Measurements from ENCODE around the gene SLC26A8. TPM values are rescaled to one million over a fixed set of nuclear protein-coding genes. Genes with fewer than 3 reads are reported as not detected.

The SLC26A8 gene, protein sequence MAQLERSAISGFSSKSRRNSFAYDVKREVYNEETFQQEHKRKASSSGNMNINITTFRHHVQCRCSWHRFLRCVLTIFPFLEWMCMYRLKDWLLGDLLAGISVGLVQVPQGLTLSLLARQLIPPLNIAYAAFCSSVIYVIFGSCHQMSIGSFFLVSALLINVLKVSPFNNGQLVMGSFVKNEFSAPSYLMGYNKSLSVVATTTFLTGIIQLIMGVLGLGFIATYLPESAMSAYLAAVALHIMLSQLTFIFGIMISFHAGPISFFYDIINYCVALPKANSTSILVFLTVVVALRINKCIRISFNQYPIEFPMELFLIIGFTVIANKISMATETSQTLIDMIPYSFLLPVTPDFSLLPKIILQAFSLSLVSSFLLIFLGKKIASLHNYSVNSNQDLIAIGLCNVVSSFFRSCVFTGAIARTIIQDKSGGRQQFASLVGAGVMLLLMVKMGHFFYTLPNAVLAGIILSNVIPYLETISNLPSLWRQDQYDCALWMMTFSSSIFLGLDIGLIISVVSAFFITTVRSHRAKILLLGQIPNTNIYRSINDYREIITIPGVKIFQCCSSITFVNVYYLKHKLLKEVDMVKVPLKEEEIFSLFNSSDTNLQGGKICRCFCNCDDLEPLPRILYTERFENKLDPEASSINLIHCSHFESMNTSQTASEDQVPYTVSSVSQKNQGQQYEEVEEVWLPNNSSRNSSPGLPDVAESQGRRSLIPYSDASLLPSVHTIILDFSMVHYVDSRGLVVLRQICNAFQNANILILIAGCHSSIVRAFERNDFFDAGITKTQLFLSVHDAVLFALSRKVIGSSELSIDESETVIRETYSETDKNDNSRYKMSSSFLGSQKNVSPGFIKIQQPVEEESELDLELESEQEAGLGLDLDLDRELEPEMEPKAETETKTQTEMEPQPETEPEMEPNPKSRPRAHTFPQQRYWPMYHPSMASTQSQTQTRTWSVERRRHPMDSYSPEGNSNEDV
- polyA plus RNA-seq: under 1 TPM in 2 of 3 donors, not detected in 1; 0.05 to 0.43 TPM

DNA sequence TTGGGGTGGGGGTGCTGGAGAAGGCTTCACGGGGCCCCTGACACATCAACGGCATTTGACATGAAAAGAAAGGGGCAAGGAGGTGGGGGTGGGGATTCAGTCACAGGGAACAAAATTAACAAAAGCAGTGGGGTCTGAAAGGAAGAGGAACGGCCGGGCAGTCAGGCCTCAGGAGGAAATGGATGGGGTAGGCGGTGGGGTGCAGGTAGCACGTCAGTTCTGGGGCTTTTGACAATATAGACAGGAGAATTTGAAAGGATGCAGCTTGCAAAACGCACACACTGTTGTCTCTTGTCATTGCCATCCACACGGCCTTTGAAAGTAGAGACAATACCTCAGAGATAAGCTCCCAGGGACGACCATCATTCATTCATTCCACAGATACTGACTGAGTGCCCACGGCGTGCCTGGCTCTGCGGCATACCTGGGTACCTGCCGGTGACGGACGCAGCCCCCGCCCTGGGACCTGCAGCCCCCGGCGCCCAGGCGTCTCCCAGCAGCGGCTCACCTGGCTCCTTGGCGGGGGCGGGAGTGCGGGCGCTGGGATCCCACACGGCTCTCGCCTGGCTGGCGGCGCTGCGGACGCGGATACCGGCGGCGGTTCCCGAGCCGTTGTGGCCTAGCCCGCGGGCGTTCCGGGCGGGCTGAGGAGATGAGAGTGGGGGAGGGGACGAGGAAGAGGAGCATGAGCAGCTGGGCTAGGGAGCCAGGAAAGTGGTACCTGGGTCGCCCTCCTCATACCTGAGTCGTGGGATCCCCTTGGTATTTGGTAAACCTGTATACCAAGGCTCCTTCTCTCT, at the start of gene SLC26A8:
TSS of gene SLC26A8 (minus strand) at position 646 of the 800 bp plus-strand sequence. CDS start 4,934 bp downstream, outside the sequence.
- peak within 1 kb of the TSS; percentile 28 for H3K27ac ChIP-seq (ENCODE audit: low read depth, low read length)
- 24 to 29% (median 25%) methylated on average over 38 to 44 of the region's 44 CpGs for WGBS, 3 donors

DNA sequence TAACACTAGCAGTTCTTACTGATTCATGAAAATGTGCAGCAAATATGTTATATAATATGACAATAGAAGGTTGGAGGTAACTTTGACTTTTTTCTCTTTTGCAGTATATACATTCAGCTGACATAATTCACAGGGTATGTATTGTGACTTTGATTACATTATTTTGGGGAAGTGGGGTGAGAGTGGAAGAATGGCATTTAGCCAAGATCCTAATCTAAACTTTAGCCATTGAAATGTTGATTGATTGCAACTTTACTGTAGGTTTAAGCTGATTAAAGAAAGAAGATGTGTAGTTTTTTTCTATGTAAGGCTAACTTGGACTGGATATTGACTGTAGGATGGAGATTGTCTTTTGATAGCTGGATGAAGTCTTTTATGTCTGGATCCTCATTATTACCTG, 49.1 kb upstream of the SLC26A8 start:
- no peak overlapping the region for H3K27ac ChIP-seq (ENCODE audit: low read depth, low read length)

GRCh38 chr6:36072681-36073080, 48.2 kb upstream of the SLC26A8 start:
- WGBS, 3 donors: 88 to 95% (median 91%) methylated on average over 4 of the region's 4 CpGs

DNA sequence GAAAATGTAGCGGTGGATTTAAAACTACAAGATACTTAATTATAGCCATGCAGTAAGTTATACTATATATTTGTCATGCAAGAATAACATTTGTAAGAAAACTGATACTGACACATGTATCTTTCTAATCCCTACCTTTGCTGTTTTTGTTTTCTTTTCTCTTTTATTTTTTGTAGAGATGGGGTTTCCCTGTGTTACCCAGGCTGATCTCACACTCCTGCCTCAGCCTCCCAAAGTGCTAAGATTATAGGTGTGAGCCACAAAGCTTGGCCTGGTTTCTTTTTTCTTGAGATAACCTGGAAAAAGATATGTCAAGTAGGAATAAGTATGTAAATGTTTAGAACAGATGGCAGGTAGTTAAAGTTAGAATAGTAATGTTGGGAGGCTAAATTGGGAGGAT, 47.3 kb upstream of the SLC26A8 start:
- no peak overlapping the region for H3K27ac ChIP-seq (ENCODE audit: low read depth, low read length)
- 96 to 100% (median 100%) methylated on average over 1 of the region's 1 CpG for WGBS, 3 donors

More at GRCh38 chr6:36072681-36073080, 48.2 kb upstream of the SLC26A8 start:
- no peak overlapping the region for H3K27ac ChIP-seq (ENCODE audit: low read depth, low read length)

DNA sequence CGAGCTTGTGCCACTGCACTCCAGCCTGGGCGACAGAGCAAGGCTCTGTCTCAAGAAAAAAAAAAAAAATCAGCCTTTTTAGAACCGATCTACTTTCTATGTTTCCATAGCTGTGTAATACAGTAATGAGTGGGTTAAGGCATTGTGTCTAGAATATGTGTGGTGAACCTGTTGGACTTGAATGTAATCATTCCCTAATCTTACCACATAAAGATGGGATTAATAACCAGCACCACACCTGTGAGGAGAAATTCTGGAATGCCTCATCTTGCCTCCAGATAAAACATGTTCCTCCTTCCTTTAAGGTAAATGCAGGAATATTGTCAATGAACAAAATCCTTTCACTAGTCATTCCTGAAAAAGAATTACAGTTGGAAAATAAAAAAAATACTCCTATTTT, 46.8 kb upstream of the SLC26A8 start:
- 88 to 93% (median 93%) methylated on average over 3 of the region's 3 CpGs for WGBS, 3 donors
- no peak overlapping the region for H3K27ac ChIP-seq (ENCODE audit: low read depth, low read length)

GRCh38 chr6:36070252-36070651, 45.8 kb upstream of the SLC26A8 start:
- WGBS, 3 donors: 54 to 83% (median 82%) methylated on average over 3 of the region's 3 CpGs
- no peak overlapping the region for H3K27ac ChIP-seq (ENCODE audit: low read depth, low read length)

- WGBS, 3 donors: 30 to 49% (median 46%) methylated on average over 1 of the region's 1 CpG
- no peak overlapping the region for H3K27ac ChIP-seq (ENCODE audit: low read depth, low read length)
Measured at GRCh38 chr6:36069573-36069972, 45.1 kb upstream of the SLC26A8 start.

DNA sequence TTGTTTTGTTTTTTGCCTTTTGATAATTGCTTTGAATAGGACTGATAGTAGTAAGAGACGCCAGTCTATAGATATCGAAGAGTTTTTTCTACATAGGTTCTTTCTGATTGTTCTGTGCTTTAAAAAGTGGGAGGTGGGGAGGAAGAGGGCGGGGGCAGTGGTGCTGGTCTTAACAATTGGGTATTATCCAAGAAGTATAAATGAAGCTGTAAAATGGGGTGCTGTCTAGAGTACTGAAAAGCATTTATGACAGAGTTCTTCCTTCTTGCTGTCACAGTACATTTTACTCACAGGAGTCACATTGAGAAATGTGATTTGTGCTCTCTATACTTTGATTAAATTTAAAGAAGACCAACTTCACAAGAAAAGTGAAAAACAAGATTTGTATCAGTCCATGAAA, 44.1 kb upstream of the SLC26A8 start:
- 68 to 84% (median 81%) methylated on average over 3 of the region's 3 CpGs for WGBS, 3 donors
- no peak overlapping the region for H3K27ac ChIP-seq (ENCODE audit: low read depth, low read length)

DNA sequence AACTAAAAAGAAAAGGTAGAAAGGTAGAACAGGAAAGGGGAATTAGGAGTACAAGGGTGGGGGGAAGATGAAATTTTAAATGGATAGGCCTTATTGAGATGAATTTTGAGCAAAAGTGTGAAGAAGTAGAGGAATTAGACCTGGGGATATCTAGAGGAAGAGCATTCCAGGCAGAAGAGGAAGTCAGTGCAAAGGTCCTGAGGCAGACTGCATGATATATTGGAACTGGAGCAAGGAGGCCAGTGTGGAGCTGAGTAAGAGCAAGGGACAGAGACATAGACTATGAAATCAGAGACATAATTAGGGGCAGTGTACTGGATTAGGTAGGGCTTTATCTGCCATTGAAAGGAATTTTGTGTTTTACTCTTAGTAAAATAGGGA, 43.6 kb upstream of the SLC26A8 start:
- H3K27ac ChIP-seq (ENCODE audit: low read depth, low read length): no peak overlapping the region

DNA sequence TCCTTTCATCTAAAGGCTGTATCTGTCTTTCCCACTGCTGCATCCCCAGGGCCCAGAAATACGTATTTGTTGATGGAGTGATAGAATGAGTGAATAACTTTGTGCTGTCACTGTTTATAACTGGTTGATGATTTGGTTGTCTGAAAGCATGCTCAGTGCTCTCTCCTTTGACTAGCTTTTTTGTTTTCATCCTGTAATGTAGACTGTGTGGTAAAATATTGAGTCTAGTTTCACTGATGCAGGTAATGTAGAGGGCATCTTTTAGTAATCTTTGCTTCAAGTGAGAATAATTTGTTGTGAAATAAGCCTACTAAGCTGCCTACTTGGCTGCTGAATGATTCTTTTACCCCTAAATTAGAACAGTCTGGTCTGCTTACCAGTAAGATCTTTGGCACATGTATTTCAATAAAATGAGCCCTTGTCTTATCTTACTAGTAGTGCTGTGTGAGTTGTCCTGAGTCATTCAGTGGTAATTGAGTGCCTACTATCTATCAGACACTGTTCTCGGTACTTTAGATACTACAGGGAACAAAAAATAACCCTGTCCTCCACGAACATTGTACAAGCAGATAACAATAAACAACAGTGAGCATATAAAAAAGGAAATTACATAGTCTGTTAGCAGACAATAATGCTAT, 43.1 kb upstream of the SLC26A8 start:
- 50 to 76% (median 68%) methylated on average over 3 of the region's 3 CpGs for WGBS, 3 donors
- H3K27ac ChIP-seq (ENCODE audit: low read depth, low read length): no peak overlapping the region

GRCh38 chr6:36066817-36067216, 42.4 kb upstream of the SLC26A8 start:
- 42 to 89% (median 87%) methylated on average over 2 of the region's 2 CpGs for WGBS, 3 donors
- no peak overlapping the region for H3K27ac ChIP-seq (ENCODE audit: low read depth, low read length)

GRCh38 chr6:36065916-36066315, 41.5 kb upstream of the SLC26A8 start:
- H3K27ac ChIP-seq (ENCODE audit: low read depth, low read length): no peak overlapping the region

DNA sequence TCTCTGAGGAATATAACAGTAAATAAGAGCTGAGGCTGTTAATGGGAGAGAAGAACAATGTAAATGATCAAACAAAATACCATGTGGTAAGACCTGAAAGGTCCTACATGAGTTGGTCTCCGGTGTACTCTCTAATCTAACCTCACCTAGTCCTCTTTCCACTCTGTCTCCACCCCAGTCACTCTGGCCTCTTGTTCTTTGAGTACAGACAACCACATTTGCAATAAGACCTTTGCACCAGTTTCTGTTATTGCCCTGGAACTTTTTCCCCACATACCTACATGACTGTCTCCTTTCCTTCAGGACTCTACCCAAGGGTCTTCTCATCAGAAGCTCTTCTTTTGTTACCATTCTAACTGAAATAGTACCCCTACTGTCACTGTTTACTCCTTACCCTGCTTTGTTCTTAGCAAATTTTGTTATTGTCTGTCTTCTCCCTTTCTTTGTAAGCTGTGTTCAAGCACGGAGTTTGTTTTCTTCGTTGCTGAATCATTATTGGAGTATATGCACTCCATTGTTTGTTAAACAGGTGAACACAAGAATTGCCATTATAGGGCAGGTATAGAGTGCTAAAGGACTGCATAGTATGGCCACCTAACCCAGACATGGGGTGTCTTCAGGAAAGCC, 40.4 kb upstream of the SLC26A8 start:
- 71 to 85% (median 81%) methylated on average over 3 of the region's 3 CpGs for WGBS, 3 donors
- no peak overlapping the region for H3K27ac ChIP-seq (ENCODE audit: low read depth, low read length)

DNA sequence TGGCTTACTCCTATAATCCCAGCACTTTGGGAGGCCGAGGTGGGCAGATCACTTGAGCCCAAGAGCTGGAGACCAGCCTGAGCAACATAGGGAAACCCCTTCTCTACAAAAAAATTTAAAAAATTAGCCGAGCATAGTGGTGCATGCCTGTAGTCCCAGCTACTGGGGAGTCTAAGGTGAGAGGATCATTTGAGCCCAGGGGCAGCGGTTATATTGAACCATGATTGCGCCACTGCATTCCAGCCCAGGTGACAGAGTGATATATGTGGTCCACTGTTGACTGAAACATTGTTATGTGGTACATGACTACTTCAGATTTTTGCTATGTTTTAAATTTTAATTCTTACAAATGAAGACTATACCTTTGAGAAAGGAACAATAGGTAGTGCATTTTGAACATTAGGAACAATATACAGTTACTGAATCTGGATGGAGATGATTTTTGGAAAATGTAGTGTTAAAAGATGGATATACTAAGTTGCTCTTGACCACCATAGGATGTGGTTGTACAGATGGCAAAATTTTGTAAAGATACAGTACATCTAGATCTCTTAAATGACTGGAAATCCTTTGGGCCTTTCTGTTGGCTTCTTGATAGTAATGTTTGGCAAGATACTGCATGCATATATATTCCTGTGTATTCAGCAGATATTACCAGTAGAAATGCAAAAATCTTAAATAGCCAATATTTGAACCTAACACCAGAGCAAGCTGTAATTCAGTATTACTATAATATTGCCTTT, 39.0 kb upstream of the SLC26A8 start:
- WGBS, 3 donors: 92 to 96% (median 93%) methylated on average over 4 of the region's 4 CpGs
- H3K27ac ChIP-seq (ENCODE audit: low read depth, low read length): no peak overlapping the region

DNA sequence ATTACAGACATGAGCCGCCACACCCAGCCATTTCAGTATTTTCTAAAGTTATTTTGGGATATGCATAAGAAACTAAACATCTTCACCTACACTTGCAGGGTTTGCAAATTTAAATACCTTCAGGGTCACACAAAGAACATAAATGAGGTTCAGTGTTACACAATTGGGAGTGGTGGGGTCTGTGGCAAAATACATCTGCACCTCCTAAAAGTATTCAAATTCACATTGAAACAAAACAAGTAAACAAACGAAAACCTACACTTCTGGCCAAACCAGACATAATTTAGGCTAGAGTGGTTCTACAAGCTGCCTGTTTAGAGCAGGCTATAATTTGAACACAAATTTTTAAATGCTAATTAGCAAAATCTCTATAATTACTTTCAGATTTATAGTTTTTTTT, 37.8 kb upstream of the SLC26A8 start:
- 91 to 97% (median 97%) methylated on average over 2 of the region's 2 CpGs for WGBS, 3 donors
- no peak overlapping the region for H3K27ac ChIP-seq (ENCODE audit: low read depth, low read length)

DNA sequence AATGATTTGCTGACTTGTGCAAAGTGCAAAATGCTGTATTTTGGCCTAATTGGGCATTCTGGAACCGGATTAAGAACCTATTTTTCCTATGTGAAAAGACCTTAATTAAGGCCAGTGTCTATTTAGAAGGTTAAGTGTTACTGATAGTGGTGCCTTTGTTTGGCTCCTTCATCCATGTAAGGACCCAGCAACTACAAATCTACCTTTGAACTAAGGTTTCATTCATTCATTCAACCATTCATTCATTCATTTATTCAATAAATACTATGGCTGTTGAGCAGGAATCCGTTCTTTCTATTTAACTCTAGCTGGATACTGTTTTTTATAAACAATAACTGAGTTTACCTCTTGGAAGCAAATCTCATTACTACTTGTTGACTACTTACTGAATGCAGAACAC, 36.8 kb upstream of the SLC26A8 start:
- WGBS, 3 donors: 41 to 69% (median 47%) methylated on average over 2 of the region's 2 CpGs
- no peak overlapping the region for H3K27ac ChIP-seq (ENCODE audit: low read depth, low read length)

- H3K27ac ChIP-seq (ENCODE audit: low read depth, low read length): no peak overlapping the region
- WGBS, 3 donors: 39 to 80% (median 65%) methylated on average over 1 of the region's 1 CpG
Measured at GRCh38 chr6:36056178-36056577, 31.7 kb upstream of the SLC26A8 start.

Measured in adipose tissue (tissue), 3 donors.